Metanephros (tissue), 2 donors: Measurements from ENCODE around the gene WBP4. TPM values are rescaled to one million over a fixed set of nuclear protein-coding genes. Genes with fewer than 3 reads are reported as not detected.

Source experiments
- small RNA-seq: library from RNA; depleted of rRNA; stranded (forward); fragments of <200 nt; gene quantifications from one replicate; pipeline ENCODE3, GENCODE V24; 2014; ENCODE audit warnings: low replicate concordance
- total RNA-seq: library from RNA; depleted of rRNA; stranded (reverse); fragments of >200 nt; gene quantifications from one replicate; pipeline ENCODE4 v1.2.3, GENCODE V29; 2014

WBP4 gene, protein sequence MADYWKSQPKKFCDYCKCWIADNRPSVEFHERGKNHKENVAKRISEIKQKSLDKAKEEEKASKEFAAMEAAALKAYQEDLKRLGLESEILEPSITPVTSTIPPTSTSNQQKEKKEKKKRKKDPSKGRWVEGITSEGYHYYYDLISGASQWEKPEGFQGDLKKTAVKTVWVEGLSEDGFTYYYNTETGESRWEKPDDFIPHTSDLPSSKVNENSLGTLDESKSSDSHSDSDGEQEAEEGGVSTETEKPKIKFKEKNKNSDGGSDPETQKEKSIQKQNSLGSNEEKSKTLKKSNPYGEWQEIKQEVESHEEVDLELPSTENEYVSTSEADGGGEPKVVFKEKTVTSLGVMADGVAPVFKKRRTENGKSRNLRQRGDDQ
- total RNA-seq = 6.7 TPM

DNA sequence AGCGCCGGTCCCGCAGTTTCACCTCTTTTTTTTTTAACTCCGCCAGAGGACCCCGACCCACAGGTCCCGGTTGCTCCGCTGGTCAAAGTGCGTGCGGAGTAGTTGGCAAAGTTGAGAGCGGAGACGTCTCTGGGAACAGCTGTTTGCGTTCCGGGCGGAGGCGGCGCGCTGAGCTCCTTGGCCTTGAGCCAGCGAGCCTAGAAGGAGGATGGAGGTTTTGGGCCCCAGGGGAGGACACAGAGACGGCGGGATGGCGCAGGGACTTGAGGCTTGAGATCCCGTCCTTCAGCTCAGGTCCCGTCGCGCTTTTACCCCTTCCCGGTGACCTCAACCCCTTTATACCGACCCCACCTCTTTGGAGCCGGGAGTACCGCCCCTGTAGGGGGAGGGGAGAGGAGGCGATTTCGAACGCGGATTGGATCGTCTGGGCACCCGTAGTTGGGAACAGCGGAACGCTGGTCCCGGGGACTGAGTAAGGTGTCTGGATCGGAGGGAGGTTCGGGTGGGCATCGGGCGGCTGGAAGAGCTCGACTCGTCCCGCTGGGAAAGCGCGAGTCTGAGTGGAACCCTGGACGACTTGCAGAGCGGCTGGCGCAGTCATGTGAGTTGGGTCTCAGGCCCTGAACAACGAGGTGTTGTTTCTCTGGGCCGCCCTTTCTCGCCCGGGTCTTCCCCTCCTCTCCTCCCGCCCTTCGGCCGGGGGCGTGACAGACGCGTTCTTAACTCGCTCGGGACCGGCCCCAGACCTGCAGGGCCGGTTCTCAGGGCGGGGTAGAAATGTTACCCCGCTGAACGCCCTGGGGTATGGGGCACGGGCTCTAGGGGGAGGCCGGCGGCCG is at the start of gene WBP4:
Gene WBP4 (plus strand): TSS at position 435 of the 839 bp plus-strand sequence. CDS start 165 bp downstream, at position 600.

DNA sequence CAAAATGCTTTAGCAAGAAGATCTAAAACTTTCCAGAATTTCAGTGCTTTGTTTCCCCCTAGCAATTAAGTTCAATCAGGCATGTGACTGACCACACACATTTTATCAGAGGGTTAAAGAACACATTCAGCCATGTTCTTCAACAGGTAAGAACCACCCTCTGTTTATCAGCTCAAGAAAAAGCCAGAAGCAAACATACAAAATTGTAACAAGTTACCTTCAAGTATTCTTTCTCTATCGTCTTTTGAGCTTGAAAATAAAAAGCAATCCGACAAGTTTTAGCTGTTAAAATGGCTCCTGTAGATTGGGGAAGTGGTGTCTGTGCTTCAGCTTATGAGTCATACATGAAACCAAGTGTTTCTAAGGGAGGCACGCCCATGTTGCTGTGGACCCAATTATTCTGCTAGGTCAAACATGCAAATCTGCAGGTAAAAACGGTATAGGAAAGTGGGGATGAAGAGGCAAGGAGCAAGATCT is 42.3 kb upstream of the WBP4 start, which contains the start of gene ELF1:
Gene ELF1 (minus strand): TSS at position 306 of the 477 bp plus-strand sequence. CDS start 37,262 bp downstream, outside the sequence.

DNA sequence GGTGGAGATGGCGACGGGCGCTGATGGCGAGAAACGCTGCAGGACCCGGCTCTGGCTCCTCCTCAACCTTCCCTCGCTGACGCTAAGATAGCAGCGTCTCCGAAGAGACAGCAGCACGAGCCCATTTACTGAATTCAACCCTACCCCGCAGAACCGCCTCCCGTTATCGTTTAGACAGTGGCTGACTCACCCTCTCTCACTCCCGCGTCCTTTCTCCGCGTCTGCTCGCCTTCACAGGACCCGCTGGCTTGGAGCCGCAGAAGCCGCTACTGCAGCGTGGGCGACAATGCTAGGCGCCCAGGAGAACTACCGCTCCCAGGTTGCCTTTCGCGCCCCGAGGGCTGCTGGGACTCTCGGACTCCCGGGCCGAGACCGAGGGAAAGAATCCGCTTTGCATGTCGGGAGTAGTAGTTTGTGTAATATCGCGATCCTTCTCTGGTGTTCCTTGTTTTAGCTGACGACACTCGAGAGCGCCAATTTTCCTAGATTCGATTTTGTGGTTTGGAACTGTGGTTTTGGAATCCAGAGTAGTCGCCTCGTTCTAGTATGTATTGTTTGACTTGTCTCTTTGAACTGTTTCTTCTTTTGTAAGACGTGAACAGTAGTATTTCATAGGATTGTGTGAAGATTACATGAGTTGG is 71.3 kb downstream of the WBP4 start, which contains the start of gene KBTBD6:
Gene KBTBD6 (minus strand): TSS at position 291 of the 641 bp plus-strand sequence. CDS start 291 bp downstream, outside the sequence.

Small RNA genes within 50 kb of the gene (small RNA-seq; reads per million reads assigned to genes)
- gene MIR3168 (not detected), gene RN7SL597P (not detected)

Other genes starting within 250 kb of the WBP4 start
- 77.8 TPM for gene ELF1, start 42.2 kb upstream of the WBP4 start, total RNA-seq
- gene KBTBD6, start 71.3 kb downstream of the WBP4 start, total RNA-seq = 14.9 TPM
- 16.1 TPM for gene KBTBD7, start 133.1 kb downstream of the WBP4 start, total RNA-seq
- gene MTRF1, start 202.1 kb downstream of the WBP4 start, total RNA-seq = 11.9 TPM
- 33.6 TPM for gene NAA16, start 249.8 kb downstream of the WBP4 start, total RNA-seq